HepG2 (cell line): ENCODE data around the gene STK32B.

Source experiments
- TF ChIP-seq, protein P1 (sequence below): IDR thresholded peaks from 2 replicates; pipeline ENCODE4 v1.6.1; 2016; ENCODE audit warnings: low read depth, borderline replicate concordance
- TF ChIP-seq, protein P2 (sequence below): sonication (generic); formaldehyde crosslinking; IDR thresholded peaks from 2 replicates; pipeline ENCODE4 v1.5.0; 2020; ENCODE audit warnings: mild to moderate bottlenecking, missing genetic modification reagents, moderate library complexity

DNA sequence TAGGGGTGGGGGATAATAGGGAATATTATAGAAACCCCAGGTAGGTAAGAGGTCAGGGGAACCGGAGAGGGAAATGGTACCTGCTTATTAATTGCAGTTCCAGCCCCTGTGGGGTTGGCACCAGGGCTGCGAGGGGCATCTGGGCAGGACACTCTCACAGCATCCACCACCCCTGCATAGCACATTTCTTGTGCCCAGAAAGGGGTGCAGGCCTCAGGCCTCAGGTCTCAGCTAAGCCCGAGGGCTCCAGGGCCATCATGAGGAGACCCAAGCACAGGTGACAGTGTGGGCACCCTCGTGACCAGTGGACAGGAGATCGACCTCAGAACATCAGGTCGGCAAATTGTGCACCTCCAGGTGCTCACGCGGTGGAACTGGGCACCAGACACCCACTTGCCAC, 492.4 kb downstream of the STK32B start:
- TF ChIP-seq, protein P1, sequence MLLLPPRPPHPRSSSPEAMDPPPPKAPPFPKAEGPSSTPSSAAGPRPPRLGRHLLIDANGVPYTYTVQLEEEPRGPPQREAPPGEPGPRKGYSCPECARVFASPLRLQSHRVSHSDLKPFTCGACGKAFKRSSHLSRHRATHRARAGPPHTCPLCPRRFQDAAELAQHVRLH: no peak
- TF ChIP-seq, protein P2, sequence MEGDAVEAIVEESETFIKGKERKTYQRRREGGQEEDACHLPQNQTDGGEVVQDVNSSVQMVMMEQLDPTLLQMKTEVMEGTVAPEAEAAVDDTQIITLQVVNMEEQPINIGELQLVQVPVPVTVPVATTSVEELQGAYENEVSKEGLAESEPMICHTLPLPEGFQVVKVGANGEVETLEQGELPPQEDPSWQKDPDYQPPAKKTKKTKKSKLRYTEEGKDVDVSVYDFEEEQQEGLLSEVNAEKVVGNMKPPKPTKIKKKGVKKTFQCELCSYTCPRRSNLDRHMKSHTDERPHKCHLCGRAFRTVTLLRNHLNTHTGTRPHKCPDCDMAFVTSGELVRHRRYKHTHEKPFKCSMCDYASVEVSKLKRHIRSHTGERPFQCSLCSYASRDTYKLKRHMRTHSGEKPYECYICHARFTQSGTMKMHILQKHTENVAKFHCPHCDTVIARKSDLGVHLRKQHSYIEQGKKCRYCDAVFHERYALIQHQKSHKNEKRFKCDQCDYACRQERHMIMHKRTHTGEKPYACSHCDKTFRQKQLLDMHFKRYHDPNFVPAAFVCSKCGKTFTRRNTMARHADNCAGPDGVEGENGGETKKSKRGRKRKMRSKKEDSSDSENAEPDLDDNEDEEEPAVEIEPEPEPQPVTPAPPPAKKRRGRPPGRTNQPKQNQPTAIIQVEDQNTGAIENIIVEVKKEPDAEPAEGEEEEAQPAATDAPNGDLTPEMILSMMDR: no peak
